ENCODE results near the gene KCNIP3. TPM values are rescaled to one million over a fixed set of nuclear protein-coding genes. Genes with fewer than 3 reads are reported as not detected.
A peak's percentile ranks its signal among the peaks of the same experiment; 100 is the strongest.

Gene KCNIP3
- total and polyA plus RNA-seq, 12 donors: 2.1 to 8.0 (median 3.9) TPM

DNA sequence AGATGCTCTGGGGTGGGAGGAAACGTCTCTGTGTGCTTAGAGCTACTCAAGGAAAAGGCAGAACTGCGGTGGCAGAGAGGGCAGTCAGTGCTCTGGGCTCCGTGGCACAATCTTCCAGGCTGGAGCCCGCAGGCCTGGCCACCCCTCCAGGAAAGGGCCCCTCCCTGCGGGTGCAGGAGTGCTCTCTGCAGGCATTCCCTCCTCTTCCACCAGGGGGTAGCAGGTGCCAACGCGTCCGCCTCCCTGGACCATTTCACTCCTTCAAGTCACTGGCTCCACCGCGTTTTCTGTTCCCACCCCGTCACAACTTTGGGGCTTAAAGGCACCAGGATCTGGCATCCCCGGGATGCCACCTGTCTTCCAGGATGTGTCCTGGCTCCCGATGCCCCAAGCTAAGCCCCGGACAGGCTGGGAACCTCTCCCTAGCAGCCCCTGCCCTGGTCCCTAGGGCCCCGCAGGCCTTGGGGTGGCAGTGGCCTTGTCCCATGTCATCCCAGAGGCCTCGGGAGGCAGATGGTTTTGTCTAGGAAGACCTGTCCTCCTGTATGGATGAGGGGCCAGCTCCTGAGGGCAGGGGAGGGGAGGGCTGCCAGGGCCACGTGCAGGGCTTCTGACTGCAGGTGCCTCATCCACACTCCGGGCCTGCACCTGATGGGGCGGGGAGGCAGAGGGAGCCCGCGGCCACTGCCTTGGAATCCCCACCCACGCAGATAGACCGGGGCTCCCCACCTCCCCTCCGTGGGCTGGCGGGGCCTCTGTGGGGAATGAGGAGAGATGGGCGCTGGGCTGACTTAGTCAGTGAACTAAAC is 26.4 kb downstream of the KCNIP3 start:
- peak in 1 of 2 donors; percentile 1 for DNase-seq

DNA sequence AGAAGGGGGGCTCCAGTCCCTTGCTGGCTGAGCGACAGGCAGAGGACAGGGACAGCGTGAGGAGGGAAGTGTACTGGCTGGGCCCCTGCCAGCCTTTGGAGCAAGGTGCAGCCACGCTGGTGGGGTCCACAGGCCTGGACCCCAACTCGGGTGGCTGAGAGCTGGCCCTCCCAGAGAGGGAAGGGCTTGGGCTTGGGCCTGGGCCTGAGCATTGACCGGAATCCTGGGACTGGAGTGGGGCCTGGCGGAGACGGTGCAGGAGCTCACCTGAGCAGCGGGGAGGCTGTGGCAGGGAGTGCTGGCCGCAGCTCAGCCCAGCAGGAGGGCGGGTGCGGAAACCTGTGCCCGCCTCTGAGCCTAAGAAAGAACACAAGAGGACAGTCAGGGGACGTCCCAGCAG is 27.9 kb downstream of the KCNIP3 start:
- Histone ChIP-seq H3K9me3 (no peaks in the 10 kb centered on the region), H3K27me3 (no peaks in the 10 kb centered on the region), H3K4me1 (peaks cover 0 to 2% (median 0%) of the 10 kb centered on the region in 9 donors), H3K4me3 (no peak overlapping the region), H3K27ac (no peak overlapping the region), H3K36me3 (no peaks in the 10 kb centered on the region)
- 91 to 93% methylated on average over 13 of the region's 13 CpGs for WGBS, 2 donors
- DNase-seq (peak in 1 of 2 donors; percentile 5), ATAC-seq (no peak)
- TF ChIP-seq, protein P1, sequence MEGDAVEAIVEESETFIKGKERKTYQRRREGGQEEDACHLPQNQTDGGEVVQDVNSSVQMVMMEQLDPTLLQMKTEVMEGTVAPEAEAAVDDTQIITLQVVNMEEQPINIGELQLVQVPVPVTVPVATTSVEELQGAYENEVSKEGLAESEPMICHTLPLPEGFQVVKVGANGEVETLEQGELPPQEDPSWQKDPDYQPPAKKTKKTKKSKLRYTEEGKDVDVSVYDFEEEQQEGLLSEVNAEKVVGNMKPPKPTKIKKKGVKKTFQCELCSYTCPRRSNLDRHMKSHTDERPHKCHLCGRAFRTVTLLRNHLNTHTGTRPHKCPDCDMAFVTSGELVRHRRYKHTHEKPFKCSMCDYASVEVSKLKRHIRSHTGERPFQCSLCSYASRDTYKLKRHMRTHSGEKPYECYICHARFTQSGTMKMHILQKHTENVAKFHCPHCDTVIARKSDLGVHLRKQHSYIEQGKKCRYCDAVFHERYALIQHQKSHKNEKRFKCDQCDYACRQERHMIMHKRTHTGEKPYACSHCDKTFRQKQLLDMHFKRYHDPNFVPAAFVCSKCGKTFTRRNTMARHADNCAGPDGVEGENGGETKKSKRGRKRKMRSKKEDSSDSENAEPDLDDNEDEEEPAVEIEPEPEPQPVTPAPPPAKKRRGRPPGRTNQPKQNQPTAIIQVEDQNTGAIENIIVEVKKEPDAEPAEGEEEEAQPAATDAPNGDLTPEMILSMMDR (IDR thresholded peaks at IDR 0.05): no peak
- intact Hi-C loops (cut with DNase I): no loop called here

More for the DNA sequence above, 26.4 kb downstream of the KCNIP3 start:
- peaks cover 0 to 5% (median 0%) of the 10 kb centered on the region in 7 donors for H3K27me3 ChIP-seq
- intact Hi-C loops (cut with DNase I): no loop called here
- no peaks in the 10 kb centered on the region for H3K9me3 ChIP-seq
- H3K27ac ChIP-seq: no peak overlapping the region
- 75% methylated on average over 26 of the region's 26 CpGs for WGBS, 2 donors
- H3K4me3 ChIP-seq: no peak overlapping the region
- ATAC-seq: no peak
- no peaks in the 10 kb centered on the region for H3K36me3 ChIP-seq
- H3K4me1 ChIP-seq: no peaks in the 10 kb centered on the region
- TF ChIP-seq, protein P1 (IDR thresholded peaks at IDR 0.05): peak in 6 of 9 donors; percentile 8 to 48 (median 26)

DNA sequence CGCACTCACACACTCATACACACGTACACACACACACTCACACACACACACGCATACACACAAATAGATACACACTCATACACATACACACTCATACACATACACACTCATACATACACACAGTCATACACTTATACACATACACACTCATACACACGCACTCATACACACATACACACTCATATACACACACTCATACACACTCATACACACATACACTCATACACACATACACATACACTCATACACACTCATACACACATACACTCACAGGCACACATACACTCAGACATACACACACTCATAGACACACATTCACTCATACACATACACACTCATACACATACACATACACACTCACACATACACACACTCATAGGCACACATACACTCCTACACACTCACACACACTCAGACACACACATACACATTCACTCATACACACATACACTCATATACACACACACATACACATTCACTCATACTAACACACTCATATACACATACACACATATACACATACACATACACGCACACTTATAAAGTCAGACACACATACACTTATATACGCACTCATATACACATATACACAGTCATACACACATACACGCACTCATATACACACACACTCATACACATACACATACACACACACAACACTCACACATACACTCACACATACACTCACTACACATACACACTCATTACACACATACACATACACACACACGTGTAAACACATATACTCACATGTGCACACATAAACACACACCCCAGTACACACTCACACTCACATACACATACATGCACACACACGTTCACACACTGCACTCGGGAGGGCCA is 28.7 kb downstream of the KCNIP3 start:
- WGBS, 2 donors: 94 to 96% methylated on average over 10 of the region's 10 CpGs
- no peak for DNase-seq
- TF ChIP-seq, protein P1 (IDR thresholded peaks at IDR 0.05): no peak
- H3K4me3 ChIP-seq: no peak overlapping the region
- intact Hi-C loops (cut with DNase I): no loop called here
- H3K9me3 ChIP-seq: no peaks in the 10 kb centered on the region
- H3K27me3 ChIP-seq: no peaks in the 10 kb centered on the region
- H3K36me3 ChIP-seq: no peaks in the 10 kb centered on the region
- peaks cover 0 to 6% (median 0%) of the 10 kb centered on the region in 9 donors for H3K4me1 ChIP-seq
- no peak overlapping the region for H3K27ac ChIP-seq
- no peak for ATAC-seq

DNA sequence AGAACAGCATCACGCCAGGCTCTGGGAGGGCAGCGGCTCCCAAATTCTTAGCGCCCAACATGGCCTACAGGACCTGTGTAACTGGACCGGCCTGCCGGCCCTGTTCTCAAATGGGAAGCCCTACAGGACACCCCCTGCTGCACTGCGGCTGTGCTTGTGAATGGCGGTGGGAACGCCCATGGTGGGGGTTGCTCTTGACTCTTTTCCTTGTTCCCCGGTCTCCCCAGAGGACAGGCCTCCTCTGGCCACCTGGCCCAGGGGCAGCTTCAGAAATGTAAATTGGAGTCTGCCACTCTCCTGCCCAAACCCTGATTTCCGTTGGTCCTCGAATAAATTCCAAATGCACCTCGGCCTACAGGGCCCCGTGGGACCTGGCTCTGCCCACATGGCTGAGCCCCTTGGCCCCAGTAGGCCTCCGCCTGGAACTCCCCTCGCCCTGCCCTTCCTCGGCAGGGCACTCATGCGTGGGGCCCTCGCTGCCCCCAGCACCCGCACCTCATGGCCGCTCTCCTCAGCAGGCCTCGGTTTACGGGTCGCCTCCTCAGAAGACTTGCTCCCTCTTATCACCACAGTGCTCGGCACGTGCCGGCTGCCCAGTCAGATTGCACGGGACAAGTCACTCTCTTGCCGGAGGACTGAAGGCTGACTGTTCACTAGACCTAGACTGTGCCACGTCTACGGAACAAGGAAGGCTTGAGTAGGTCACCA is 29.4 kb downstream of the KCNIP3 start:
- no peaks in the 10 kb centered on the region for H3K9me3 ChIP-seq
- H3K27ac ChIP-seq: no peak overlapping the region
- no peaks in the 10 kb centered on the region for H3K36me3 ChIP-seq
- 91 to 93% methylated on average over 30 of the region's 30 CpGs for WGBS, 2 donors
- no peak overlapping the region for H3K4me3 ChIP-seq
- intact Hi-C loops (cut with DNase I): no loop called here
- peaks cover 0 to 6% (median 0%) of the 10 kb centered on the region in 9 donors for H3K4me1 ChIP-seq
- TF ChIP-seq, protein P1 (IDR thresholded peaks at IDR 0.05): no peak
- ATAC-seq (no peak), DNase-seq (peak in 1 of 2 donors; percentile 6)
- H3K27me3 ChIP-seq: no peaks in the 10 kb centered on the region
